ENCODE data around the gene PIGU.

DNA sequence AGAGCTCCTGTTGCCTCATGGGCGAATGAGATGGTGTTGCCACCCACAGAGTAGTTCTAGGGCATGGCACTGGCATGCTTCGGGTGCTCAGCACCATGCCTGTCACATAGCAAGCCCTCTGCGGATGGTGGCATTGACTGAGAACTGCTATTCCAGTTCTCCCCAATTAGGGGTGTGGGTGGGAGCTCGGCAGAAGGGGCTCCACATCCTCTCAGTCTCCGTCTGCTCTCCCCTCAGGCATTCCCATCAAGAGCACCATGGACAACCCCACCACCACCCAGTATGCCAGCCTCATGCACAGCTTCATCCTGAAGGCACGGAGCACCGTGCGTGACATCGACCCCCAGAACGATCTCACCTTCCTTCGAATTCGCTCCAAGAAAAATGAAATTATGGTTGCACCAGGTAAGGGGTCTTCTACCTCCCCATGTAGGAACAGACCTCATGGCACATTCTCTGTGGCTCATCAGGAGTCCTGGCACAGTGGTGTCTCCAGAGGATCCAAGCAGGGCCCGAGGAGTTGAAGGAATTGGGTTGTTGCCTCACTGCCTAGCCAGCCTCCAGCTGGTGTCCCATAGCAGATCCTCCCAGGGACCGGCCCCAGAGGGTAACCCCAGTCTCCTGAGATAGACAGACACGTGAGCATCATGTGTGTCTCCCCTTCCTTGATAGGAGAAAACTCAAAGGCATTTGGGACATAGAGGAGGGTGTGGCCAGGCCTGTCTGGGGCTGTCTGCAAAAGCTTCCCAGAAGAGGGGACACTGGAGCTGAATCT is 142.3 kb downstream of the PIGU start:
- TF ChIP-seq POLR2AphosphoS5 (IDR thresholded peaks at IDR 0.05; ENCODE audit: borderline replicate concordance, low read depth, low read length) (no peak), EZH2 (IDR thresholded peaks at IDR 0.05) (no peak), FOXP2 (optimal IDR thresholded peaks at IDR 0.05; ENCODE audit: control extremely low read depth, extremely low read length, insufficient read depth) (no peak)
